Measurements from ENCODE around the gene DHH. TPM values are rescaled to one million over a fixed set of nuclear protein-coding genes. Genes with fewer than 3 reads are reported as not detected.

The DHH gene
- polyA plus RNA-seq, 2 of the 4 experiments (the other 2 are of a cell fraction) = not detected

- ChIA-PET CTCF (interaction anchor here (1.2 to 12.6 kb wide), 7 partner anchors 9 to 51 kb away, joined by 3 to 172 read pairs (median 7); no protein-coding TSS in a partner anchor), POLR2A (no interaction called here)
- H3K4me3 ChIP-seq = no peak overlapping the region
- no peaks in the 10 kb centered on the region for H3K9me3 ChIP-seq
- no peak overlapping the region for H3K4me2 ChIP-seq
- 94% methylated on average over 11 of the region's 11 CpGs for WGBS (ENCODE audit: missing lambda C conversion rate)
- no peak for ATAC-seq
- no peak for DNase-seq (ENCODE audit: low read depth in 1 of 2, low spot score in 1 of 2)
- no peak for FAIRE-seq
- peaks cover 7% of the 10 kb centered on the region; the same call in 2 of the 3 replicates for H3K4me1 ChIP-seq
- TF ChIP-seq HOXA7 (CRISPR knock-in tag; IDR thresholded peaks at IDR 0.05) (no peak), POLR2A (IDR thresholded peaks at IDR 0.05; ENCODE audit: low read length) (no peak), RFX5 (IDR thresholded peaks at IDR 0.05) (no peak)
- H3K27ac ChIP-seq = no peak overlapping the region
These were observed 23.6 kb downstream of the DHH start for GRCh38 chr12:49070971-49071370.

DNA sequence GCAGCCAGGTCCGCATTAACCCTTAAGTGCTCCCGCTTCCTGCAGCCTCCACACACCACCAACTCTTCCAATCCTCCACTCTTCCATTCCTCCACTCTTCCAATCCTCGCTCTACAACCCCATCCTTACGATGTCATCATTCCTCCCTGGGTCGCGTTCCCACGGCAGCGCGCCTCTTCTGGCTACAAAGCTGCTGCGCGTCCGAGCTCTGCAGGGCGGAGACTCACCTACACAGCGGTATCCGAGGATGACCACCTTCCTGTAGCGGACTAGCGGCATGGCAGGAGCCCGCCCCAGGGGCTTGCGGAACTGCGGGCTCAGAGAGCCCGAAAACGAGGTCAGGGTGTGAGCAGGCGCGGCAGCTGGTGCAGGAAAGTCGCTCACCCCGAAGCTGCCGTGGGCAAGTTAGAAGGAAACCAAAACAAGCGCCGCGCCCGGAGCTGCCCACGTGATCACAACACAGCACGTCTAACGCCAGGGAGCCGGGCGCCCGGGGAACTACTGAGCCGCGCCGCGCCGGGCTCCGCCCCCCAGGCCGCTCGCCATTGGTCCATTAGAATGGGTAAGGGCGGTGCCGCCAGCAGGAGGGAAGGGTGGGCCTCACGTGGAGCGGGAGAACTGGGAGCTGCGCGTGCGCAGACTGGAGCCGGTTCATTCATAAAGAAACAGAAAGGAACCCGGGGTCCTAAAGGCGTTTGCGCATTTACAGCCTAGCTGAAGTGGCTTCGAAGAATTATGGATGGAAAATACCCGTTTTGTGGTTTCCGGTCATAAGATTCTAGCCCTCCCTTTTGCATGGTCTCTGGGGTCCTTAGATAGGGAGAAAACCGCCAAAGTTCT, 24.9 kb downstream of the DHH start, which contains the start of gene RHEBL1:
Gene RHEBL1, minus strand, starts transcription at position 473 of the 840 bp plus-strand sequence. Its CDS starts 194 bp downstream, at position 279.
- Histone ChIP-seq H3K27ac (peak within 1 kb of the TSS; percentile 62 to 85), H3K9me3 (no peaks in the 10 kb centered on the region), H3K4me3 (peak within 1 kb of the TSS; percentile 55), H3K4me2 (peak within 1 kb of the TSS; percentile 85), H3K4me1 (peaks cover 7% of the 10 kb centered on the region; the same call in 2 of the 3 replicates)
- POLR2A ChIA-PET = interaction anchor here (0.7 to 1.4 kb wide), 8 partner anchors 10 to 196 kb away, joined by 3 to 27 read pairs (median 4); partner anchors contain the start of genes KMT2D, TUBA1A and TUBA1B
- DNase-seq (ENCODE audit: low read depth in 1 of 2, low spot score in 1 of 2) (peak; percentile 97 to 98), ATAC-seq (peak; percentile 97 to 99), FAIRE-seq (no peak)
- TF ChIP-seq BHLHE40 (IDR thresholded peaks at IDR 0.05; ENCODE audit: low read depth, low read length) (peak; percentile 5; the same call in 1 of the 2 replicates), JUN (IDR thresholded peaks at IDR 0.05) (0 out of 5 replicates have a peak, but pooled peaks of 1 of the 2 experiments have one; percentile 23), PHF8 (IDR thresholded peaks at IDR 0.05; ENCODE audit: borderline replicate concordance, low read depth) (peak; percentile 58; the same call in 1 of the 2 replicates), GATA3 (IDR thresholded peaks at IDR 0.05; ENCODE audit: borderline replicate concordance) (no peak), USF2 (IDR thresholded peaks at IDR 0.05) (peak; percentile 97), MYC (IDR thresholded peaks at IDR 0.05; ENCODE audit: borderline replicate concordance, low read length) (peak; percentile 47; the same call in 1 of the 2 replicates), KDM5A (IDR thresholded peaks at IDR 0.05) (peak; percentile 45; the same call in 1 of the 2 replicates), NFE2L2 (conservative IDR thresholded peaks at IDR 0.05; ENCODE audit: low read length) (no peak), RNF2 (IDR thresholded peaks at IDR 0.05; ENCODE audit: borderline replicate concordance, low read depth) (no peak), RFX5 (IDR thresholded peaks at IDR 0.05) (peak; percentile 38; the same call in 1 of the 2 replicates), CBX8 (IDR thresholded peaks at IDR 0.05) (no peak), MAX (IDR thresholded peaks at IDR 0.05) (peak; percentile 83)
- TF ChIP-seq, protein P1, sequence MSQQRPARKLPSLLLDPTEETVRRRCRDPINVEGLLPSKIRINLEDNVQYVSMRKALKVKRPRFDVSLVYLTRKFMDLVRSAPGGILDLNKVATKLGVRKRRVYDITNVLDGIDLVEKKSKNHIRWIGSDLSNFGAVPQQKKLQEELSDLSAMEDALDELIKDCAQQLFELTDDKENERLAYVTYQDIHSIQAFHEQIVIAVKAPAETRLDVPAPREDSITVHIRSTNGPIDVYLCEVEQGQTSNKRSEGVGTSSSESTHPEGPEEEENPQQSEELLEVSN (IDR thresholded peaks at IDR 0.05; ENCODE audit: borderline replicate concordance, low read depth) = peak; percentile 84
- CTCF ChIA-PET = interaction anchor here (0.5 to 12.6 kb wide), 14 partner anchors 9 to 61 kb away, joined by 3 to 172 read pairs (median 4); partner anchors contain the start of genes DHH and KMT2D
- WGBS (ENCODE audit: missing lambda C conversion rate) = 2% methylated on average over 56 of the region's 60 CpGs

DNA sequence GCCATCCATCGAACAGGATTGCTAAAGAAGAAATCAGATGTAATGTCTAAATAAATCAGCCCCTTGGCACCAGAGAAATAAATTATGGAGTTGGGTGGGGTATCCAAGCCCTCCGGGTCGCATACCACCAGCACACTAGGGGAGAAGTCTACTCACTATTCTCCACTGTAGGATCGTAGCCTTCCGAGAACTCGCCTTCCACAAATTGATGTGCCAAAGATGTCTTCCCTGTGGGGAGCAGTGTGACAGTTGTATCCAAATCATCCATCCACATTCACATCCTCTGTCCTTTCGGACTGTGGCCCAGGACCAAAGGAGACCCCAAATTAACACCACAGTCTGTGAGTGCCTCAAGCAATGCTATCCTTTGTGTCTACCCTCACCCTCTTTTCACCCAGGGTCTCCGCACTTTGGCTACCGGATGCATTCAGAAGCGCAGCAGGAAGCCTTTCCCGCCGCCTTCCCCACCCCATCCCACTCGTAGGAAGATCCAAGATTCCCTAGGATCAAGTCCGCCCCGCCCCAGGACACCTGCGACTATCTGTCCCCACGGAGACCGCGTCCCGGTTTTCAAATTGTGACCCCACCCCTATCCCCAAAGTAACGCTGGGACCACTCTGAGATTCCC, 25.6 kb downstream of the DHH start:
- ATAC-seq = peak; percentile 31 to 37; a peak in 5 of 6 replicates
- DNase-seq (ENCODE audit: low read depth in 1 of 2, low spot score in 1 of 2) = no peak
- peak overlapping the region; percentile 55 for H3K4me3 ChIP-seq
- ChIA-PET POLR2A (interaction anchor here (0.8 to 1.4 kb wide), 5 partner anchors 15 to 166 kb away, joined by 3 to 27 read pairs (median 3); partner anchors contain the start of genes TUBA1A and TUBA1B), CTCF (interaction anchor here (0.8 to 12.6 kb wide), 9 partner anchors 11 to 166 kb away, joined by 3 to 172 read pairs (median 7); partner anchors contain the start of gene DHH)
- WGBS (ENCODE audit: missing lambda C conversion rate) = 27% methylated on average over 21 of the region's 21 CpGs
- peak overlapping the region; percentile 51 to 85 for H3K27ac ChIP-seq
- peaks cover 7% of the 10 kb centered on the region; the same call in 2 of the 3 replicates for H3K4me1 ChIP-seq
- H3K4me2 ChIP-seq = peak overlapping the region; percentile 85
- no peaks in the 10 kb centered on the region for H3K9me3 ChIP-seq
- TF ChIP-seq CEBPB (IDR thresholded peaks at IDR 0.05) = no peak
- no peak for TF ChIP-seq FOSB (CRISPR knock-in tag; IDR thresholded peaks at IDR 0.05)
- TF ChIP-seq EP300 (IDR thresholded peaks at IDR 0.05) = no peak
- no peak for TF ChIP-seq MAX (IDR thresholded peaks at IDR 0.05)
- no peak for TF ChIP-seq EHF (CRISPR knock-in tag; IDR thresholded peaks at IDR 0.05)
- TF ChIP-seq HOXB5 (CRISPR knock-in tag; IDR thresholded peaks at IDR 0.05) = no peak
- no peak for TF ChIP-seq CHD2 (IDR thresholded peaks at IDR 0.05; ENCODE audit: low read length, partially characterized antibody)
- TF ChIP-seq RNF2 (IDR thresholded peaks at IDR 0.05; ENCODE audit: borderline replicate concordance, low read depth) = no peak
- no peak for TF ChIP-seq HES2 (IDR thresholded peaks at IDR 0.05)
- no peak for TF ChIP-seq CBX8 (IDR thresholded peaks at IDR 0.05)
- TF ChIP-seq PHF8 (IDR thresholded peaks at IDR 0.05; ENCODE audit: borderline replicate concordance, low read depth) = no peak
- TF ChIP-seq JUNB (IDR thresholded peaks at IDR 0.05) = no peak
- TF ChIP-seq TFCP2L1 (CRISPR knock-in tag; IDR thresholded peaks at IDR 0.05) = no peak
- TF ChIP-seq HOXB13 (CRISPR knock-in tag; IDR thresholded peaks at IDR 0.05; ENCODE audit: low read depth) = no peak
- FAIRE-seq = no peak
